Retina (tissue), 1 donor: ENCODE measurements around the gene CBFA2T3.
A peak's percentile ranks its signal among the peaks of the same experiment; 100 is the strongest.

ENCODE experiments used
- DNase-seq: peaks from one replicate; pipeline ENCODE4 v3.0.0-alpha.2; 2016

Gene CBFA2T3

DNA sequence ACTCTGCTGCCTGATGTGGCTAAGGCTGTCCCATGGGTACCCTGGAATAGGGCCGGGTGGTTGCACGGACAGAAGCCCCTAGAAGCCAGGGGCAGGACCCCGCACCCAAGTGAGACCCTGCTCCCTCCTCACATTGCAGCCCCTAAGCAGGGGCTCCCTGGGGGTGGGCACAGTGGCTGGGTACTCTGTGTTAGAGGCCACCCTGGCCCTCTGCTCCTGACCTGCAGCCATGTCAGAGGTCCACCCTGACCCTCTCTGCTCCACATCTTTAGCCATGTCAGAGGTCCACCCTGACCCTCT, 2.1 kb downstream of the CBFA2T3 start:
- DNase-seq, result no peak

DNA sequence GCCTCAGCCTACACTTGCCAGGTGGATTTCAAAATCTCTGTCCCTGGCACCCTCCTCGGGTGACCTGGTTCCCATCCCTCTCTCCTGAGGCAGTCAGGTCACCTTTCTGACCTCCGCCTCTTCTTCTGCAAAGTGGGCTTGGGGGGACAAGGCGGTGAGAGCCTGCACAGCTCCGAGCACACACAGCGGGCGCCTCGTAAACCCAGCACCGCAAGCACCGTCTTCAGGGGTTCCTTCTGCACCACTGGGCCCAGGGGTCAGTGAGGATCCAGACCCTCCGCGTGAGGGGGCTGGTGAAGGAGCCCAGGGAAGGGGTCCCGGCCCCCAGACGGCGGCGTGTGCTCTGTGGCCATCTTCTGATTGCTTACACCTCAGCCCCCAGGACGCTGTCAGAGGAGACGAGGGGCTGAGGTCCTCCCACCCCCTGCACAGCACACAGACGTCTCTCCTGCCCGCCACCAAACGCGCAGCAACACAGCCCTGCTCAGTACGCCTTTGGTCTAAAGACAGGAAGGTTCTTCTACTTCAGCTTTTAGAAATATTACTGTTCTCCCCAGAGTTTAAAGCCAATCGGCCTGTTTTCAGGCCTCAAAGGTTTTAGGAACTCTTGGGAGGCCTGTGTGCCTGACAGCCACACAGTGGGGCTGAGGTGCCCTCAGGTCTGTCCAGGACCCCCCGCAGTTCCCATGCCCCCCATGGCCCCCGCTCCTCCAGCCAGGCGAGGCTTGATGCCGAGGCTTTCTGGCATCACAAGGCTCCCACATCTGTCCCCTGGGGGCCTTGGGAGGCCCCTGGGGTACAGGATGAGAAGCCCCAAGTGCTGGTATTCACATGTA, 2.7 kb downstream of the CBFA2T3 start:
- DNase-seq, result no peak

DNA sequence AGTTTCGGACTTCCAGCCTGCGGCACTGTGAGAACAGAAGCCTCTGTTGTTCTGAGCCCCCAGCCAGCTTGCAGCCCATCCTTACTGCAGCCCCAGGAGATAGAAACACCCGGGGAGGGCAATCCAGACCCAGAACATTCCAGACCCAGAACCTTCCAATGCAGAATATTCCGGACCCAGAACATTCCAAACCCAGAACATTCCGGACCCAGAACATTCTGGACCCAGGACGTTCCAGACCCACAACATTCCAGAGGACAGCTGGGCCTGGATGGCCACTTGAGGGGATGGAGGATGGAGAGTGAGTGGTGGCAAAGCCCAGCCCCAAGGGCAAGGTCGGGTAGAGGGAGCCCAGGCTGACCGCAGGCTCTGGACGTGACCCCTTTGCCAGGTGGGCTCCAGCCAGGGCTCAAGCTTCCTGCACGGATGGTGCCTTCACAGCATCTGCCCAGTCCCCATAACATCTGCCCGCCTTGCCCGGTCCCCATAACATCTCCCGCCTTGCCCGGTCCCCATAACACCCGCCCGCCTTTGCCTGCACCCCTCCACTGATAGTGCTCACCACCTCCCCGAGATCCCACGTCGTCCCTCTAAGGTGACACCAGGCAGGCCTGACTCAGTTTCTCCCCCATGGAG, 3.5 kb downstream of the CBFA2T3 start:
- no peak for DNase-seq

DNA sequence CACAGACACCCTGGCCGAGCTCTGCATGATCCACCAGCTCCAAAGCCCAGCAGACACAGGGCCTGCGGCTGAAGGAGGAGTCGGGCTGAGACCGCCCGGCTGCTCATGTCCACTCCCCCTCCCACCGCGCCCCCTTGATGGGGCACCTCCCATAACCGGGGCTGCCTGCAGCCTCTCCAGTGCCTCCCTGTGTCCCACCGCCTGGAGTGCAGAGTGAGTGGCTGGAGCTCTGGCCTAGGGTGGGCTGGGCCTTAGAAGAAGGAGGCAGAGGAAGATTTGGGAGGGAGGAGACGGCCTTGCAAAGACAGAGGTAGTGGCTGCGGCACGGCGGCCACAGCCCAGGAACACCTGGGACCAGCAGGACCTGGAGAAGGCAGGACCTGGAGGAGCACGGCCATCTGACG, 4.0 kb downstream of the CBFA2T3 start:
- DNase-seq, result peak; percentile 51

DNA sequence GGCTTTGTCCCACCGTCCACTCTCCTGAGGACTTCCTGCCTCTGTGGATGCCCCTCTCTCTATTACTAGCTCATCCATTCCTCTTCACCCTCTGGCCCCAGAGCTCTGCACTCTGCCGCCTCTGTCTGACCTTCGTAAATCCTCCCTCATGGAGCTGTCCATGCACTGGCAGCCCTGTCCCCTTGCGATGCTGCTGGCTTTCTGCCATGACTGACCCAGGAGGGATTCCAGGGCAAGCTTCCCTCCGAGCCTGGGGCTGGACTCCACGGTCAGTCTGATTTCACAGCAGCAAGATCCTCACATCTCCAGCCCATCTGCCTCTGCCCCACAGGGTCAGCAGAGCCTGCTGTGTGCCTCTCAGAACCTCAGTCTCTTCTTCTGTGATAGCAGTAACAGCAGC, 4.7 kb downstream of the CBFA2T3 start:
- no peak for DNase-seq

DNA sequence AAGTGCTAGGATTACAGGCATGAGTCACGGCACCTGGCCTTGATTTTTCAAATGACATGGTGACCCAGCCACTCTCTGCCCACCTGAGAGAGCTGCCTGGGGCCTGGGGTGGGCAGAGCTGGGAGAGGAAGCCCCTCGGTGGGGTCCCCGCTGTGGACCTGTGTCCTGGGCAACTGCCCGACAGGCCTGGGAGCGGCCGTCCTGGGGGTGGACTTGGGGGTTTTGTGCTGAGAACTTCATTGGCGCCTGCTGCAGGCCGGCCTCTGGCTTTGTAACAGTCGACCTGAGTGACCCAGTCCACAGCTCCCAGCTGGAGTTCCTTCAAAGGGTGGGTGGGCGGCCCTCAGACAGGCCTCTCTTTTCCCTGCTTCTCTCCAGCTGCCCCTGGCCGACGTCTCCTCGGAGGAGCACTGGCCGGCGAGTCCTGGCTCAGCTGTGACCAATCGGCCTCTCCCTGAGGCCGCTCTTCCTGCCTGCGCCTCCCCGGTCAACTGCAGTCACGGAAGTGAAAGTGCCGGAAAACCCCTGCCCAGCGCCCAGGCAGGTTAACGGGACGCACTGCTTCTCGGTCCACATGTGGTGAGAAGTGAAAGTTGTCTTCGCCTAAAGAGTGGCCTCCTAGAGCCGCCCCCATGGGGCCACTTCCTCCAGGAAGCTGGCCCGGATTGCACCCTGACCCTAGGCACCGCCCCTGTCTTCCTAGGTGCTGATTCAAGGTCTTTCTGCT, 5.5 kb downstream of the CBFA2T3 start:
- DNase-seq, result no peak

DNA sequence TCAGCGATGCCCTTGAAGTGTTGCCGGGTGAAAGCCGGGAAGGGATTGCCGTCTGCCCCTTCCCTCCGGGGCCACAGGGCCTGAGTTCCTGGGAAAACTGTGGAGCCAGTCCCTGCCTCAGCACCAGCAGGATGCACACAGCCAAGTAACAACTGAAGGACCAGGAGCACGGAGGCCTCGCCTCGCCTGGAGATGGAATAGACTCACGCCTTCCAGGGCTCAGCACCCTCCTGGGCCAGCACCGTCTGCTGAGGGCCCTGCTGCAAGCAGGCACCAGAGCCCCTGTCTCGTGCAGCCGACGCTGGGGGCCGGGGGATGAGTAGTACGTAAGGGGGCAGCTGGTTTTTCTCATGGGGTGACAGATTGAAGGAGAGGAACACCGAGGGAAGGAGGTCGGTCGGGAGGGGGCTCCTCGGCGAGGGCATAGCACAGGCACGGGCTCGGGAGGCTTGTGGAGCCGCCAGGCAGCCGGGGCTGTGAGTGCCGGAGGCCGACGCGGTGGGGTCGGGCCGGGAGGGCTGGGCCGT, 6.4 kb downstream of the CBFA2T3 start:
- no peak for DNase-seq

DNA sequence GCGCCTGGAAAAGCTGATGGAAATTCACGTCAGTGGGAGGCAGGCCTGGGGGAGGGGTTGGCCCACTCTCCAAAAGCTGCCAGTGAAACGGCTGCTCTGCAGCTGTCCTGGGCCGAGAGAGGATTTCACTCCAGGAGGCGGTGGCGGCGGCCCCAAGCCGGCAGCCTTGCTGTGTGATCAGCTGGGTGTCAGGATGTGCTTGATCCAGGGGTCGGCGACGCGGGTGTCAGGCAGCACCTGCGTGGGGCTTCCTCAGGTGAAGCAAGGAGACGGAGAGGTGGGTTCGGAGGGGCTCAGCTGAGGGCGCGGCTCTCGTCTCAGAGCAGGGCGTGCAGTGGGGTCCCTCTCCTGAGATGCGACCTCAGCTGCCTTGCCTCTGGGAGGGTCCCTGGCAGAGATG, 7.0 kb downstream of the CBFA2T3 start:
- DNase-seq, result no peak

DNA sequence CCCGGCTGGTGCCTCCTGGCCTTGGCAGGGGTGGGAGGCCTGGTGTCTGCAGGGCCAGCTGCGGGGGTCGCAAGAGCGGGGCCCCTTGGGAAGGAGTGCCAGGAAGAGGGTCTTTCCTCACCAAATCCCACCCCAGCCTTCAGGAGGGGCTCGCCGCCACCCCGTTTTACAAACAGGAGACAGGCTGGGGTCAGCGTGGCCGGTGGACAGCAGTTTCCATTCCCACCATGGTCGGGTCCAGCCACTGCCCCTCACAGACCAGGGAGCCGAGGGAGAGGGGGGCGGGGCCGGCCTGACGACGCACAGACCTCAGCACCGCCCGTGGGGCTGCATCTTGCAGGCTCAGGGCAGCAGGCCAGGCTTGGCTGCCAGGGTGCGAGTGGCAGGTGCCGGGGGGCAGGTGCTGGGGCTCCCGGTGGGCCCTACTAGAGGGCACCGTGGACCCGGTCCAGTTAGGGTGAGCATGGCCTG, 7.6 kb downstream of the CBFA2T3 start:
- DNase-seq, result no peak

DNA sequence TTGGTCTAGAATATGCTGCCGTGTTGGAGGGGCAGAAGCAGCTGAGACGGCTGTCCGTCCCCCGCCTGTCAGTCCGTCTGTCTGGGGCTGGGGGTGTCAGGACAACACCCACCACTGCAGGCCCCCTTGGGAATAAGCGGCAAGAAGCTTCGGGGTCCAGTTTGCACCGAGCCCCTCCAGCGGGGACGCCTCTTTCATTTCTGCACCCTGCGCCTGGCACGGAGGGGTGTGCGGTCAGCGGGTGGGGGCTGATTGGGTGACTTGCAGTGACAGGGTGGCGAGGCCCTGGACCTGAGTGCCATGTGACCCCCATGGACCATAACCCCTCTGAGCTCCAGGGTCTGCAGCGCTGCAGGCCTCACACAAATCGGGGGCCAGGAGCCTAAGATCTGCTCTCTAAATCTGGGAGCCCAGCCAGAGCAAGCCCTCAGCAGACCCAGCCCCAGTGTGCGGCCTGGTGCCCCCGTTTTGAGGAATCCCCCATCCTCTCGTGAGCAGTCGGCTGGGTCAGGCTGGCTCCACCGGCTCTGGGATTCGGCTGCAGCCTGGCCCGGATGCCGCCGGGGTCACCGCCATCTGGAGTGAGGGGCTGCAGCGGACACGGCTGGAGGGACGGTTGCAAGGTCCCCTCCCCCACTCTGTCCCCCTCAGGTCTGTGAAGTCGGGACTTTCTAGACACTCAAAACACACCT, 8.3 kb downstream of the CBFA2T3 start:
- DNase-seq, result no peak

DNA sequence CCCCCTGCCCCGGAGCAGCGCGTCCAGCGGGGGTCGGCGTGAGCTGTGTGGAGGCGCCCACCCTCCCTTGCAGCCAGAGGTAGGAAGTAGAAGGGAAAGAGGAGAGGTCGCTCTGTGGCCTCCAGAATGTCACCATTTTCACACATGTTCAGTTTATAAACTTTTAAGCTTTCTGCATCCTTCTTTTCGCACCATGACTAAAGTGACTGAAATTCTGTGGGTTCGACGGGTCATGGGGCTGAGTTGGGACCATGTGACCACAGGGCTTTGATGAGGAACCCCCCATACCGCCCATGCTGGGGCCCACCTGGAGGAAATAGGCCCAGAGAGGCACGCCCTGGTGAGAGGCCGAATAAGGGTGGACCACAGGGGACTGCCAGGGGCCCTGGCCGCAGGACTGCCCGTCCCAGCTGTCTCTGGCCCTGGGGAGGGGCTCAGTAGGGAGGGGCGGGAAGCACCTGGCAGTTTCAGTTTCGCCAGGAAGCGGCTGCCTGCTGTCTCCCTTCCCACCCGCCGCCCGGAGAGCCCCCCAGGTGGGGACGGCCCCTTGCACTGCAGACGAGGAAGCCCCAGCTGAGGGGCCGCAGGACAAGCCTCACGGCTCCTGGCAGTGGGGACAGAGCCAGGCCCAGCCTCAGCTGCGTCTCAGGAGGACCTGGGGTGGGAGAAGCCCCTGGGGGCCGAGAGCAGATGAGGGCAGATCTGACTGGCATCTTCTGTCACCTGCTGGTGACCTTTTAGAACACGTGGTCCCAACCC, 9.0 kb downstream of the CBFA2T3 start:
- no peak for DNase-seq

DNA sequence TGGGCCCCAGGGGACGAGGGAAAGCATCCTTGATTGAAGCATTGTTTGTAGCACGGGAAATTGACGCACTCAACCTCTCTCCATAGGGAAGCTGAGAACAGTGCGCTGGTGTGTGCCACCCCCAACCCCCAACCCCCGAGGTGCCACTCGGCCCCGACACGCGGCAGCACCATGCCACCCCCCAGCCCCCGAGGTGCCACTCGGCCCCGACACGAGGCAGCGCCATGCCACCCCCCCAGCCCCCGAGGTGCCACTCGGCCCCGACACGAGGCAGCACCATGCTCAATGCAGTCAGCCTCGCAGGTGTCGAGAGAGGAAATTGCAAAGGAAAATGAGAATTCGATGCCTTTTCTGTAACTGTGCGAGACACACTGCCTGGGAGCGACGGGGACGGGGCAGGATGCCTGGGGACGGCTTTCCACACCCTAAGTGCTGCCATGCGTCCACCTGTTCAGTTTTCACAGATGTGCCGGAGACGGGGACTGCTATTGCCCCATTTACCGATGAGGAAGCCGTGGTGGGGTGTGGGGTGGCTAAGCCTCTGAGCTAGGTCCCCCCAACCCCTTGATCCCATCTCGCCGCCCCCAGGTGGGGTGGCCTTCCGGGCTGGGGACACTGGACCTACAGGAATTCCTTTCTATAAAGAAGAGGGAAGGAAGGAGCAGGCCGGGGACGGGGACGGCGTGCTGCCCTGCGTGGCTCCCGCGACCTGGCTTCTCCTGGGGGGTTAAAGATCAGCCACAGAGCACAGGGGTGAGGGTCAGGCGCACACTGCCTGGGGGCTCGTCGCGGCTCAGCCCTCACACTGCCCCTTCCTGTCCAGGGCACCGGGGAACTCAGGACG, 9.8 kb downstream of the CBFA2T3 start:
- no peak for DNase-seq

DNA sequence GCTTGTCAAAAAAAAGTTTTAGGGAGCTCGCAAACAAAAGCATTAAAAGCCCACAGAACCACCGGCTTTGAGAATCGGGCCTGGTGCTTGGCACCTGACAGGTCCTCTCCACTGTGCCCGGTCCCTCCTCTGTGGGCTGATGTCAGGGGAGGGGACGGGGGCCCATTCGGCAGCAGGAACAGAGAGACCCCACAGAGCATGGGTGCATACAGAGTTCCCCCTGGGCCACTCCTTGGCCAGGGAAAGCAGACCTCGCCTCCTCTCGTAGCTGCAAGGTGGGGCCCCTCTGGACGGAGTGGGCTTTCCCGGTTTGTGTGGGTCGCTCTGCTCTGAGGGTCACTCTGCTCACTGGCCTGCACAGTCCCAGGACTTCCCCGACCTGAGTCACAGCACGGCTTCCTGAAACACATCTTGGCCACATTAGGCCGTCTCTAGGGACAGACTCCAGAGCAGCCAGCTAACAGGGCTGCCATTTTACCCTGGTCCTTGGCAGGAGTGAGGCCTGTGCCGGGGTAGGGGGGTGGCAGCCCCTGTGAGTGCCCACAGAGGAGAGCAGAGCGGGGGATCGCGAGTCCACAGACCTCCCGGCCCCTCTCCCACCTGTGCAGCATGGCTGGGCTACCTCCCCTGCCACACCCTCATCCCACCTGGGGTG, 11.1 kb downstream of the CBFA2T3 start:
- DNase-seq, result no peak

DNA sequence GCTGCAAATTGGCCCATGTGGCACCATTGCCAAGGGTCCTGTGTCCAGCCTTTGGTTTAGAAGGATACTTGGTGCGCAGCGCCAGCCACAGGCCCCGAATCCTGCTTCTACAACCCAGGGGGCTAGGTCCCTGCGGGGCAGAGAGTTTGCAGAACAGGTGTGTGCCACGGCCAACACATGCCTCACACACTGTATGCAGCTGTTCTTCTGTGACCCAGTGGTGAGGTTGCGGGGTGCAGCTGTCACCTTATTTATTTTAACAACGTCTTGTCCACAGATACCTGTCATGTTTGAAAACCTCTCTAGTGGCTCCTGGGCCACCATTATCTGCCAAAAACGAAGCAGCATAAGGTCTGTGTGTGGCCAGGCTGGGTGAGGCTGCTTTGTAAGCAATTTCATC, 11.6 kb downstream of the CBFA2T3 start:
- no peak for DNase-seq

DNA sequence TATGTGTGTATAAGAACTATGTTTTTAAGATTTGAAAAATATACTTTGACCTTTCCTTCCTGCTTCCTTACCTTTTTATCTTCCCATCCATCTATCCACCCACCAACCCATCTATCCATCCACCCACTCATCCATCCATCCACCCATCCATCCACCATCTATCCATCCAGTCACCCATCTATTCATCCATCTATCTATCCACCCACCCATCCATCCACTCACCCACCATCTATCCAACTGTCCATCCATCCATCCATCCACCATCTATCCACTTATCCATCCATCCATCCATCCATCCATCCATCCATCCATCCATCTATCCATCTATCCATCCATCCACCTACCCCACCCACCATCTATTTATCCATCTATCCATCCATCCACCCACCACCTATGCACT, 12.4 kb downstream of the CBFA2T3 start:
- DNase-seq, result no peak

DNA sequence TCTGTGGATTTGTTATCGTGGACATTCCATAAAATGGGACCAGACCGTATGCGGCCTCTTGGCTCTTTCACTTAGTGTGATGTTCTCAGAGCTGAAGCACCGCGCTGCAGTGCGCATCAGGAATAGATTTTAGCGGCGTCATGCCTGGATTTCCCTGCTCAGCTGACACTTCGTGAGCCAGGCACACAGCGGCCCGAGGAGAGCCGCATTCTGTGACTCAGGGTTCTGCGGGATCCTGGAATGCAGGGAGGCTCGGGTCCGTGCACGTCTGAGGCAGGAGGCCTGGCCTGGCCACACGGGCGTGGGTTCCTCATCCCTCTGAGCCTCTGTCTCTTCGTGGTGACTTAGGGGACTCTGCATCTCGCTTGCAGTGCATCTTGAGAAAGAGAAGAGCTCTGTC, 13.4 kb downstream of the CBFA2T3 start:
- no peak for DNase-seq

DNA sequence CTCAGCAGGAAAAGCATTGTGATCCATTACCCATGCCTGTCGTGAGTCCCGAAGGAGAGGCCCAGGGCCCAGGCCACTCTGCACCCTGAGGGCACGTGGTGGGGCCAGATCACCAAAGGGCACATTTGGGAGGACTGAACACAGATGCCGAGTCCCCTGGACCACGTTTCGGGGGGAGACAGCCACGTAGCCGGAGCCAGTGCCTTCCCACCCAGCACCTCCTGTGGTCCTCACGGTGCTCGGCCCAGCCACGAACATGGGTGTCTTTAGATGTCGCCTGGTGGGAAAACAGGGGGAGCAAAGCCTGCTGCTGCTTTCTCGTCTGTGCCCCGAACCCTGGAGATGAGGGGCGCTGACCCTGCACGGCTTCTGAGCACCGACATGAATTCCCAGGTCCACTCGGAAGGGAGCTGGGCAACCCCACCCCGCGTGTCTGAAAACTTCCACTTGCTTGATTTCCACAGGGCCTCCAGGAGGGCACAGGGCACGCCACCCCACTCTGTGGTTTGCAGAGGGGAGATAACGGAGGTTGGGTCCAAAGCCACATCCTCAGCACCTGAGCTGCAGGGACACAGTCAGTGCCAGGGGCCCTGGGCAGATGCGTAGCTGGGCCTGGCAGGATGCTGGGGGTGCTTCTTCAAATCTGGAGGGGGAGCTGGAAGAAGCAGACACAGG, 14.4 kb downstream of the CBFA2T3 start:
- no peak for DNase-seq

DNA sequence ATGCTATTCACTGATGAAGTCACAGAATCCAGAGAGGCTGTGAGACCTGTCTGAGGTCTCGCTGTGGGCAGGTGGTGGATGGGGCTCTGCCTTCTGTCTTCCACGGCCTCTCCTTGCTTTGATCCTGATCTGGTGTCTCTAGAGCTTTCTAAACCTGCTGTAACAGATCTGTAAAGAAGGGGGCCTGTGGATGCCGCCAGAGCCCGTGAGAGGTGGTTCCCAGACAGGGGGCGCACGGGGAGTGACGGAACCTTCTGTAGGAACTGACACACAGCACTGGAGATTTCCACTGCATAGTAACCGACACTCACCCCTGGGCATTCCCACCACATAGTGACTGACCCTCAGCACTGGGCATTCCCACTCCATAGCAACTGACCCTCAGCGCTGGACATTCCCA, 16.0 kb downstream of the CBFA2T3 start:
- no peak for DNase-seq

DNA sequence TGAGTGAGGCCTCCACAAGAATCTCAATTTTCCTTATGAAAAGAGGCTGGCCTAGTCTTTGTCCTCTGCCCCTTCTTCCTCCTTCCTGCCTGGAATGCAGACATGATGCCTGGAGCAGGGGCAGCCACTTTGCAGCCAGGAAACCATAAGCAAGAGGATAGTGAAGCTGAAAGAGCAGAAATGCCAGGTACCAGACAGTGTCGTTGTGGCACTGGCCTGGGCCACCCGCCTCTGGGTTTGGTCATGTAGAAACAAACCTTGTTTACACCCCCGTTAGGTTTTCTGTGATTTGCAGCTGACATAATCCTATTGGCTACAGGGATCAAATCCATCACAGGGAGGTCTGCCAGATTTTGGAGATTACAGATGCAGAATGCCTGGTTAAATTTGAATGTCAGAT, 16.5 kb downstream of the CBFA2T3 start:
- DNase-seq, result no peak

DNA sequence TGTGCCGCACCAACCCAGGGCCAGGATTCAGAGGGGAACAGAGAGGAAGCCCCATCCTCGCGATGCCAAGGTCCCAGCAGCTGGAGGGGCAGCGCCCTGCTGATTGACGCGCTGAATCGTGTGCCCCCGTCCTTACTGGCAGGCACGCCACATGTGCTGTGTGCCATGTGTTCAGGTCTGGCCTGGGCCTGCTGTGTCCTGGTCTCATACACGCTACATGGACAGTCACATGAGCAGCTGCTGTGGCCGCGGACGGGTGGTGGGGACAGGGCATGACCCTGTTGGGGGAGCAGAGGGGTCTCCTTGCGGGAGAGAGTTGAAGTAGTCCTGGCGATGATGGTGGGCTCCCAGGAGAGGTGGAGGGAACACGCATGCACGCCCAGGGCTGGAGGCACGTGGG, 18.0 kb downstream of the CBFA2T3 start:
- DNase-seq, result no peak
